ENCODE data around the gene ABTB2. TPM values are rescaled to one million over a fixed set of nuclear protein-coding genes. Genes with fewer than 3 reads are reported as not detected.
A peak's percentile ranks its signal among the peaks of the same experiment; 100 is the strongest.

The ABTB2 gene
- total RNA-seq, 2 donors from 2014 or later, result 2.1 to 4.3 TPM

- TF ChIP-seq POLR2A (IDR thresholded peaks at IDR 0.05) (no peak), CTCF (IDR thresholded peaks at IDR 0.05) (no peak)
- intact Hi-C loops (cut with DNase I), result no loop called here
- peak; percentile 48 for ATAC-seq
- no peaks in the 10 kb centered on the region for H3K27me3 ChIP-seq
- no peaks in the 10 kb centered on the region for H3K9me3 ChIP-seq
- DNase-seq, result peak in 2 of 4 donors; percentile 9 to 28
- H3K4me1 ChIP-seq, result no peaks in the 10 kb centered on the region
- 60 to 65% methylated on average over 8 of the region's 8 CpGs for WGBS, 2 donors
- H3K36me3 ChIP-seq (replicated peaks in 1 of 2; ENCODE audit: insufficient read depth in 1 of 2, low read depth in 2 of 2), result no peaks in the 10 kb centered on the region
- H3K4me3 ChIP-seq, result no peak overlapping the region
- no peak overlapping the region for H3K27ac ChIP-seq
Observed at GRCh38 chr11:34308913-34309585, 48.8 kb downstream of the ABTB2 start.

- no peaks in the 10 kb centered on the region for H3K36me3 ChIP-seq (replicated peaks in 1 of 2; ENCODE audit: insufficient read depth in 1 of 2, low read depth in 2 of 2)
- DNase-seq (no peak), ATAC-seq (no peak)
- TF ChIP-seq POLR2A (IDR thresholded peaks at IDR 0.05) (no peak), CTCF (IDR thresholded peaks at IDR 0.05) (no peak)
- intact Hi-C loops (cut with DNase I), result no loop called here
- H3K4me3 ChIP-seq, result no peak overlapping the region
- no peaks in the 10 kb centered on the region for H3K4me1 ChIP-seq
- no peaks in the 10 kb centered on the region for H3K9me3 ChIP-seq
- H3K27me3 ChIP-seq, result no peaks in the 10 kb centered on the region
- no peak overlapping the region for H3K27ac ChIP-seq
- 89 to 93% methylated on average over 7 of the region's 7 CpGs for WGBS, 2 donors
Observed at GRCh38 chr11:34308049-34308912, 49.5 kb downstream of the ABTB2 start.

GRCh38 chr11:34305780-34306179, 52.0 kb downstream of the ABTB2 start:
- no peaks in the 10 kb centered on the region for H3K27me3 ChIP-seq
- WGBS, 2 donors, result 70 to 80% methylated on average over 1 of the region's 1 CpG
- ATAC-seq, result no peak

GRCh38 chr11:34305193-34305592, 52.6 kb downstream of the ABTB2 start:
- 88 to 93% methylated on average over 7 of the region's 7 CpGs for WGBS, 2 donors
- intact Hi-C loops (cut with DNase I), result no loop called here
- Histone ChIP-seq H3K27ac (no peak overlapping the region), H3K4me1 (no peaks in the 10 kb centered on the region), H3K4me3 (no peak overlapping the region), H3K36me3 (replicated peaks in 1 of 2; ENCODE audit: insufficient read depth in 1 of 2, low read depth in 2 of 2) (no peaks in the 10 kb centered on the region), H3K9me3 (no peaks in the 10 kb centered on the region), H3K27me3 (no peaks in the 10 kb centered on the region)
- DNase-seq (no peak), ATAC-seq (no peak)
- no peak for TF ChIP-seq POLR2A (IDR thresholded peaks at IDR 0.05)
- no peak for TF ChIP-seq CTCF (IDR thresholded peaks at IDR 0.05)

More at GRCh38 chr11:34305780-34306179, 52.0 kb downstream of the ABTB2 start:
- H3K4me3 ChIP-seq, result no peak overlapping the region
- no peak for DNase-seq
- intact Hi-C loops (cut with DNase I), result no loop called here
- TF ChIP-seq POLR2A (IDR thresholded peaks at IDR 0.05), result no peak
- TF ChIP-seq CTCF (IDR thresholded peaks at IDR 0.05), result no peak
- no peaks in the 10 kb centered on the region for H3K4me1 ChIP-seq
- H3K9me3 ChIP-seq, result no peaks in the 10 kb centered on the region
- H3K27ac ChIP-seq, result no peak overlapping the region
- H3K36me3 ChIP-seq (replicated peaks in 1 of 2; ENCODE audit: insufficient read depth in 1 of 2, low read depth in 2 of 2), result no peaks in the 10 kb centered on the region

All from body of pancreas (tissue), 4 donors.